GM18861 (cell line): ENCODE measurements around the gene C11orf71.

Experiments used
- ATAC-seq: cut with Tn5 transposase; IDR thresholded peaks from one replicate; pipeline ENCODE4 v1.9.1; 2021; ENCODE audit not compliant: unreplicated experiment

The C11orf71 gene, protein sequence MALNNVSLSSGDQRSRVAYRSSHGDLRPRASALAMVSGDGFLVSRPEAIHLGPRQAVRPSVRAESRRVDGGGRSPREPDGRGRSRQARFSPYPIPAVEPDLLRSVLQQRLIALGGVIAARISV

DNA sequence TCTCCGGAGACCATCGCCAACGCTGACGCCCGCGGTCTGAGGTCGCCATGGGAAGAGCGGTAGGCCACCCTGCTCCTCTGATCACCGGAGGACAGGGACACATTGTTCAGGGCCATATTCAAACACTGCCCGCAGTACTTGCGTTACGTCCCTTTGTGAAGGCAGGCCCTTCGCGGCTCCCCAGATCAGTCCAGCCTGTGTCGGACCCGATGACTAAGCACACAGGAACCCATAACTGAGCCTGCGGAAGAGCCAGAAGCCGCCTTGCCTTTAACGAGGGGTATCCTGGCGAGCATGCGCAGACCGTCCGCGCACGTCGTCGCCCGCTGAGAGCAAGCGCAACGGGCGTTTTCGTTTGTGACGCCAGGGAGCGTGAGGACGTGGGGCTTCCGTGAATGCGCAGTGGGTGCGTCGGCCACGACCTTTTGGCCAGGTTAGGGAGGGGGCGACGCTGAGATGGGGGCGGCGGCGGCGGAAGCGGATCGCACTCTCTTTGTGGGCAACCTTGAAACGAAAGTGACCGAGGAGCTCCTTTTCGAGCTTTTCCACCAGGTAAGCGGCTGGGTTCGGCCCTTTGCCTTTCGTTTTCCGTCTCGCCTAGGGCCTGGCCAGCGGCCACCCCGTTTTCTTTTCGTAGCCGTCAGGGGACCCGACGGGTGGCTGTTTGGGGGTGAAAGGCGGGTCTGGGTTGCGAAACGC is at the start of gene C11orf71, which contains the start of gene RBM7:
C11orf71 (minus strand) TSS at position 296 of the 699 bp plus-strand sequence; CDS start at position 116, 180 bp downstream.
RBM7 (plus strand) TSS at position 451 of the 699 bp plus-strand sequence; CDS start at position 457, 6 bp downstream.
- peak; percentile 93 for ATAC-seq

DNA sequence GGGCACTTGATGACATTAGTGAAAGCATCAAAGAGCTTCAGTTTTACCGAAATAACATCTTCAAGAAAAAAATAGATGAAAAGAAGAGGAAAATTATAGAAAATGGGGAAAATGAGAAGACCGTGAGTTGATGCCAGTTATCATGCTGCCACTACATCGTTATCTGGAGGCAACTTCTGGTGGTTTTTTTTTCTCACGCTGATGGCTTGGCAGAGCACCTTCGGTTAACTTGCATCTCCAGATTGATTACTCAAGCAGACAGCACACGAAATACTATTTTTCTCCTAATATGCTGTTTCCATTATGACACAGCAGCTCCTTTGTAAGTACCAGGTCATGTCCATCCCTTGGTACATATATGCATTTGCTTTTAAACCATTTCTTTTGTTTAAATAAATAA is 49.5 kb upstream of the C11orf71 start:
- no peak for ATAC-seq

DNA sequence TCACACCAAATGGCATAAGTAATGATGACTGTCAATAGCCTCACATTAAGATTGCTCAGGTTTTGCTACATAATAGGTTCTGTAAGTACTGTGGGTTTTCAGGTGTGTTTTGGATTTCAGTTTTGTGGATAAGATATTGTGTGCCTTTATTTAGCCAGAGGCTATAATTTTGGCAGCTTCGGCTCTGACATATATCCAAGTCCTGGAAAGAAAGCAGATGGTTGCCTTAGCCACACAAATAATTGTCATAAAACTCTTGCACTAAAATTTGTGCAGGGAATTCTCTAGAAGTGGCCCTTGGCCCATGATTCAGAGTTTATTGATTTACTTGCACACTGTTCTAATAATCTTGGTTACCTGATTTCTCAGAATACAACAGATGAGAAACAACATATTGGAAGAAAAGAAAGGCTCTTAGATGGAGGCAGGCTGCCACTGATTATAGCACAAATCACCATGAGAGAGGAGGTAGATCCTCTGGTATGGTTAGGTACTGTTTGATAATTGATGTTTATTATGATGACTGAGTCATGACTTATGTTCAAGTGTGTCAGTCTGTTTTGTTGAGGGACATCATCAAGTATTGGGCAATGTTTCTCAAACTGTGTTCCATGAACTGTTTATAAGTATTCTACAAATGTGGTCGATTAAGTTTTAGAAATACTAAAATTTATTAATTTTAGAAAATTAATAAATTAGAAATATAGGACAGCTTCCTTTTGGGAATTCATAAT is 48.6 kb upstream of the C11orf71 start:
- no peak for ATAC-seq

DNA sequence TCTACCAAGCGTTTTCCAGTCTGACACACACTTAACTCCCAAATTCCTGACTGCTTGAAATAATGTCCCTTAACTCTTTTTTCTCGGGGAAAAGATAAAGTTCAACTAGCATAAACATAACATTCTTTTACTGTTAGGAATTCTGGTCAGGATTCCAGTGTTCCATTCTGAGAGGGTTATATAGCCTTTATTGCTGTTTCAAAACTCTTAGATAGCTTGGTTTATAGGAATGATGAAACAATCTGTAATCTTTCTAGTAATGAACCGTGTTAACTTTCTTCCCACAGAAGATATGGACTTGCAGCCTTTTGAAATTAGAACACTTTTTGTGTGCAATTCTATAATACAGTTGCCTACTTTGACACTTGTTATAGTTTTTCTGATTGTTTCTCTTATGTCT is 47.6 kb upstream of the C11orf71 start:
- no peak for ATAC-seq

DNA sequence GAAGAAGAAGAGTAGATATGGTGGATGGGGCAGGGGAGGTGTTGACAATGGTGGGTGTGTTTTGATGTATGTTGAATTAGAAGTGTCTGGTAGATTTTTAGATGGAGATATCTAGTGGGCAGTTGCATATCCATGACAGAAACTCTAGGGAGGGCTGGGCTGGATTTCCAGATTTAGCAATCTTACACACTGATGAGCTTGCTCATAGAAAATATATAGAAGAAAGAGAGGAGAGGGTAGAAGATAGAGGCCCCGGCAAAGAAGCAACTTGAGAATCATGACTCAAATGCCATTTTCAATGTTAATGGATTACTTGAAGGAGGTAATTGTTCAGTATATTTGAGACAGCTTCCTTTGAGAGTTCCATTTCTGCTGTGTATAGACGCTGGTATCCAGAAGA is 47.1 kb upstream of the C11orf71 start:
- no peak for ATAC-seq

DNA sequence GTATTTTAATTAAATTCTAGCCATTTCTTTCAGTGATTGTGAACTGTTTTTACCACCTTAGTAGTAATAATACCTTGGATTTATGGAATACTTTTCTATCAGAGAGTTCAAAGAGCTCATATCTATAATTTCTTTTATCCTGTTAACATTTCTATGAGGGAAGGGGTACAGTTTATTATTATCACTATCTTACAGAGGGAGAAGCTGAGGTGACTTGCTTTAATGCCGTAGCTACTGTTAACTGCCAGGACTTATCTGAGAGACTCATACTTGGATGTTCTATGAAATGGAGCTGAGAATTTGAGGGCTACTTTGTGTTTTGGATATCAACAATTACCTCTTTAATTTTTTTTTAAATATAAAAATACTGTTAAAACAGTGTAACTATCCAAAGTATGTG is 42.2 kb upstream of the C11orf71 start:
- ATAC-seq = no peak

DNA sequence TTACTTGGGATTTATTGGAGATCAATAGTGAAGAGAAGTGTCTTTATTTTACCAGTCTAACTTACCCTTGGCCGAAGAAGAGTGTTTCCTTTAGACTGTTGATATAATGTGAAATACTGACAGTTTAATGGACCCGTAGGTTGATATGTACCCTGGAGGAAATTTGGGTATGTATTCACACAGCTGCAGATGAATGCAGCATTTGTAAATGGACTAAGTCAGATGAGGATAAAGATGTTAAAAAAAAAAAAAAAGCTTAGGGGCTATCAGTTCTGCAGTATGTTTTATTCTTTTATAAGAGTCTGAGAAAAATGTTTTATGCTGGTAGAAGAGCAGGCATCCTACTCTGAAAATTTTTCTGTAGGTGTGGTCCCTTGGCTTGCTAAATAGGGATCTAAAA is 41.6 kb upstream of the C11orf71 start:
- no peak for ATAC-seq

DNA sequence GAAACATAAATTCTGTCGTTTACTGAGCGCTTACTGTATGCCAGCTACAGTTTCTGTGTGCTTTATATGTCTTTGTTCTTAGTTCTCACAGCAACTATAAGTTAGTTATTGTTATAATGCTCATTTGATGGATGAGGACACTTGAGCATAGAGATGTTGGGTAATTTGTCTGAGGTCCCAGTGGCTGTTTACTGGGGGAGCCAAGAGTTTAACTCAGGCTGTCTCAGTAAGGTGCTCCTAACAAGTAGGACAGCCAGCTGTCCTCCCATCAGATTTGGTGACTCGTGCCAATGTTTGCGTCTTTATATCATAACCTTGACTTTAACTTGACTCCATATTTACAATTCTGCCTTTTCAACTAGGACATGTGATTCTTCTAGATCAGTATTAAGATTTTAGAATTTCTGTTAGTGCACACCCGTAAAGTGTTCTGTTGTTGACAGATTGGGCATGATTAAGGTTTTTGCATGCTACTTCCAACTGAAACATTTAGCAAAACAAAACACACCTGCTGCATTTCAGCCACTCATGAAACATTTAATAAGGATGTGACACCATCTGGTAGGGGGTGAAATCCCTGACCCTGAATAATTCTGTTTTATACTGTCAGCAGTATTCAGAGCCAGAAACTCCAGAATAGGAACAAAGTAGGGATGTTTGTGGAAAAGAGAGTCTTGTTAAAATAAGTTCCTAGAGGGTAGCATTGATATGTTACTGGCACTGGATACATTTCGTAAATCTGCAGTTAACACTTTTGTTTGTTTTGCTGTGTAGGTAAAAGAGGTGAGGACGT is 40.9 kb upstream of the C11orf71 start:
- ATAC-seq = no peak

DNA sequence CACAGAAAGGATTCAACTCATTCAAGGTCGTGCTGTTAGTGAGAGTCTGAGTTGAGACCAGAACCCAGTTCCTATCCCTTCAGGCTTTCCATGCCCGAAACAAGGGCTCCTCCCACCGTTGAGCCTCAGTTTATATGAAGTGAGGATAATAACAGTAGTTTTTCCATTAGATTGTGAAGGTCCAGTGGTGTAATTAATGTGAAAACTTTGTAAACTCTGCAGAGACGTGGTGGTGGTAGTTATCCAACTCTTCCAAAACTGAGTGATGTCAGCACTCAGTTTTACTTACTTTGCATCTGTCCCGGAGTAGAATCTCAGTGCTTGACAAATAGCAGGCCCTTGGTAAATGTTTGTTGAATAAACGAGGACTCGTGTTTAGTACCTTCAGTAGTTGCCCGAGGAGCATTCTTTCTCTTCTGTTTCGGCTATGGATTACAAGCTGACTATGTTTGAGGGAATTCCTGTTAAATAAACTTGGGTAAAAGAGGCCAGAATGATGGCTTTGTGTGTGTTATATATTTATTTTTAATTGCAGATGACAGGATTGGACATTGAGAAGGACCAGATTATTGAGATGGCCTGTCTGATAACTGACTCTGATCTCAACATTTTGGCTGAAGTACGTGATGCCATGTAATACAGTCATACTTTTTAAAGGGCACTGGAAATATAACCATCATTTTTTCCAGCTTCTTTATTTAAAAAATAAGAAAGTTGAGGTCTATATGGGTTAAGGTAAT is 40.0 kb upstream of the C11orf71 start:
- no peak for ATAC-seq

DNA sequence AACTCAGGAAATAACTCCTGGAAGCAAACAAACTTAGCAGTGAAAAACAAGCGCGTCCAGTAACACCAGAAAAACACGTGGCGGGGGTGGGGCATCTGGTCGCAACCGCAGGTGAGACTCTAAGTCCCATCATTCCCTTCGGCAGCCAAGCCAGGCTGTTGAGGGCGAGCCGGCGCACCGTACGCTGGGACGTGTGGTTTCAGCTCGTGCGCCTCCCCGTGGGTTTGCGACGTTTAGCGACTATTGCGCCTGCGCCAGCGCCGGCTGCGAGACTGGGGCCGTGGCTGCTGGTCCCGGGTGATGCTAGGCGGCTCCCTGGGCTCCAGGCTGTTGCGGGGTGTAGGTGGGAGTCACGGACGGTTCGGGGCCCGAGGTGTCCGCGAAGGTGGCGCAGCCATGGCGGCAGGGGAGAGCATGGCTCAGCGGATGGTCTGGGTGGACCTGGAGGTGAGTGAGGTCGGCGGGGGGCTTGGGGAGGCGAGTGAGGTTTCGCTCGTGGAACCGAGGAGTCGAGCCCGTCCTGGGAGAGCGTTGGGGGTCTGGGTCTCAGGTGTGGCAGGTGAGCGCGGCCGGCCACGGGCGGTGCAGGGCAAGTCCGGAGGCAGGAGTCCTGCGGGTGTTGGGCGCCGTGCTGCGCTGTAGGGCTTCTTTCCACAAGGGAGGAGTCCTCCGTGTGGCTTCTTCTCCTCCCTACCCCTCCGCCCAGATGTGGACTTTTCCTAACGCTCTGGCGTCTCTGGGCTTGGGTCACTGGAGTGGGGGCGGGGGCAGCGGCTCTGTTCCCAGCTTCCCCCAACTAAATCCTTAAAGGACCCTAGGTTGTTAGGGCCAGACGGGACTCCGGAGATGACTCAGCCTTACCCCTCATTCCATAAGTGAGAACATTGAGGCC is 39.2 kb upstream of the C11orf71 start, which contains the start of gene REXO2:
REXO2 (plus strand) TSS at position 239 of the 892 bp plus-strand sequence; CDS start at position 301, 62 bp downstream.
- ATAC-seq = peak; percentile 99

DNA sequence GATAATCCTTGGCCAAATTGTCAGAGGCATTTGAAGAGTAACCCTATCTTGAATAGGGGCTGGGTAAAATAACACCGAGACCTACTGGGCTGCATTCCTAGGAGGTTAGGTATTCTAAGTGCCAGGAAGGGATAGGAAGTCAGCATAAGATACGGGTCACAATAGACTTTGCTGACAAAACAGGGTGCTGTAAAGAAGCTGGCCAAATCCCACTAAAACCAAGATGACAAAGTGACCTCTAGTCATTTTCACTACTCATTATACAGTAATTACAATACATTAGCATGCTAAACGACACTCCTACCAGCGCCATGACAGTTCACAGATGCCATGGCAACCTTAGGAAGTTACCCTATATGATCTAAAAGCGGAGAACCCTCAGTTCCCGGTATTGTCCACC is 38.0 kb upstream of the C11orf71 start:
- no peak for ATAC-seq

DNA sequence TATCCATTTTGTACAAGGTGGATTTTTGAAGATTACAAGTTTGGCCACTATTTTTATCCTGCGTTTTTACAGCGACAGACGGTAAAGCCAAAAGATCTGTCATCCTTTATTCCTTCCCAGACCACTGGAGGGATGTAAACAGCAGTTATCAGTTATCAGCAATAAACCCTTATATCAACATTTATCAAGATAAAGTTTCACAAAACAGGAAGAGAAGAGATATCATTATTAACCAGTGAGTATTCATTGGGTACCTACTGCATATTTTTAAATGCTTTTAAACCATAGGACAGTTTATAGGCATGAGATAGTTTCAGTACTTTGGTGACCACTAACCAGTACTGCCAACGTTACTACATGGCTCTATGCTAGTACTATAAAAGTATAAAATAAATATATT is 33.1 kb upstream of the C11orf71 start:
- no peak for ATAC-seq

DNA sequence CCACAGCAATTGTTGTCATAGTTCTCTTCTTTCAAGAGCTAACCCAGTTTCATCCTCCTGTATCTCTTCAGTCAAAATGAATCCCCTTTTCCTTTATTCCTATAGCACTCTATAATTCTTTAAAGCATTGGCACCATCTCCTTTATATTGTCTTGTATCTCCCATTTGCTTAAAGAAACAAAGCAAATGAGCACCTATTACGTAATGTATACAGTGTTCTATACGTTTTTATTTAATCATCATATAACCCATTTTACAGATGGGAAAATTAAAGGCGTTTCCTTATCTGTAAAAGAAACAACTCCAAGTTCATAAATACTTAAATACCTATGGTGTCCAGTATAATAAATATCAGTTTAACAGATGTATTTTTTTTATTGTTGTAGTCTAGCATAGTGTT is 32.6 kb upstream of the C11orf71 start:
- no peak for ATAC-seq

DNA sequence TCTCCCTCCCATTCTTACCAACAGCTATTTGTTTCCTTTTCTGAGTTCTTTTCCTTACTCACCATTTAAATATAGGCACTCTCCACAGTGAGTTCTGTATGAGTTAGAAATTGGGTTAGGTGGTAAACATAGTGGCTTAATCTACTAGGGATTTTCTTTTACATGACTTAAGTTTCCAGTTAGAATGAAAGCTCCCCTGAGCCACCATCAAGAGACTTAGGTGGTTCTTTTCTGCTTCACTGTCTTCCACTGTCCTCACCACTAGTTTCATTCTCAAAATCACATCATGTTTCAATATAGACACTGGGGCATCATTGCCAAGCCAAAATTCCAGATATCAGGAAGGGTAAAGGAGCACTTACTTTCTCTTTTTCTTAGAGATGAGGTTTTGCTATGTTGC is 30.0 kb upstream of the C11orf71 start:
- no peak for ATAC-seq

DNA sequence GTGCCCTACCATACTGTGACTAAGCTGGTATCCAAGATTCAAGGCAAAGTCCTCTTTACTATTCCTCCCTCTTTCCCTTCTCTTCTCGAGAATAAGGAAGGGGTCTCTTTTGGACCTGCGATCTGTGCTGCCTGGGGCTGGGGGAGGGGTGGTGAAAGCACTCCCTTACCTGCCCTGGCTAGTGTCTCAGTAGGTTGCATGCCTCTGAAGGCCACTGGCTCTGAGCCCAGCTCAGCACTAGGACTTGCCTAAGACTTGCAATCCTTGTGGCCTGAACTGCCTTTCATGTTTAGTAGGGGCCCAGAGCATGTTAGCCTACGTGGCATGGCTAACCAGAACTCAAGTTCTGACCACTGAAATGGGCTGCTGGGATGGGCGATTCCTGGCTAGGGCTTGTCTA is 26.0 kb upstream of the C11orf71 start:
- ATAC-seq = no peak

DNA sequence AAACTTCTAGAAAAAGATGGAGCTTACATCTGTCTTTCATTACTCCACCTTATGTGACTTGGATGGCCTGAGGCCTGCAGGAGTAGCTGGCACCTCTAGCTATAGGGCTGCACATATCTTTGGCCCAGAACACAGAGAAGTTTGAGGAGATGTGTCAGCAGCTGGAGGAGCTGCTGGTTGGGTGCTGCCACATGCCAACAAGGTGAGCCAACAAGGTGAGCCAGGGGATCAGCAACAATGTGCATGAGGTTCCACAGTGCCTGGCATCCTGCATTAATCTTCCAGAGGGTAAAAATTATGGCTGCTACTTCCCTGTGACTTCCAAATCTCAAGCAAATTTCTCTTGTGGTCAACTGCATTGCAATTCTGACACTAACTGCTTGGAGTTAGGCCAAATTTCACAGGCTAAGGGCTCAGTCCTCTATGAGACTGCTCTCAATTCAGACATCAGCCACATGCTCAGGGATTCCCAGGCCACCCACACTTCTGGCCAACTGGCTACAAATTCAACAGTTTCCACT is 16.2 kb upstream of the C11orf71 start:
- ATAC-seq = no peak

DNA sequence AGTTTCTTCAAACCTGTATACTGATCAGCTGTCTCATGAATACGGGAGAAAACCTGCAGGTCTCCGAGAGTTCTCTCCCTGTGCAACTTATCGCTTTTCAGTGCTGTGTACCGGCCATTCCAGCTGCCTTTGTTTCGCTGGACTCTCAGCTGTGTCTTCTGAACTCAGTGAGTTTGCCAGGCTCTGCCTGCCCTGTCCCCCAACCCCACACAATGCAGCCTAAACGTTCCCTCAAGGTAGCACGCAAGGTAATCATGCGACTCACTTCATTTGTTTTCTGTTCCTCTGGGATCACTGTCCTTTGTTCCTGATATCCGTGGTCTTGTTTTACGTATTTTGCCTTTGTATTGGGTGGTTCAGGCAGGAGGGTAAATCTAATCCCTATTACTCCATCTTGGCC is 13.6 kb upstream of the C11orf71 start:
- no peak for ATAC-seq

DNA sequence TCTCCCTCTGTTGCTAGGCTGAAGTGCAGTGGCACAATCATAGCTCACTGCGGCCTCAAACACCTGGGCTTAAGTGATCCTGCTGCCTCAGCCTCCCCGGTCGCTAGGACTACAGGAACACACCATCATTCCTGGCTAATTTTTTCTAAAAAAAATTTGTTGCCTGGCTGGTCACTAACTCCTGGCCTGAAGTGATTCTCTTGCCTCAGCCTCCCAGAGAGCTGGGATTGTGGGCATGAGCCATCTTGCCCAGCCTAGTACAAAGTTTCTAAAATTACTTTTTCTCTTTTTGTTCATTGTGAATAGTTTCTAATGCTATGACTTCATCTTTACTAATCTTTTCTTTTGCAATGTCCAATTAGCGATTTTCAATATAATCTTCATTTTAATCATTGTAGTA is 12.6 kb upstream of the C11orf71 start:
- no peak for ATAC-seq

DNA sequence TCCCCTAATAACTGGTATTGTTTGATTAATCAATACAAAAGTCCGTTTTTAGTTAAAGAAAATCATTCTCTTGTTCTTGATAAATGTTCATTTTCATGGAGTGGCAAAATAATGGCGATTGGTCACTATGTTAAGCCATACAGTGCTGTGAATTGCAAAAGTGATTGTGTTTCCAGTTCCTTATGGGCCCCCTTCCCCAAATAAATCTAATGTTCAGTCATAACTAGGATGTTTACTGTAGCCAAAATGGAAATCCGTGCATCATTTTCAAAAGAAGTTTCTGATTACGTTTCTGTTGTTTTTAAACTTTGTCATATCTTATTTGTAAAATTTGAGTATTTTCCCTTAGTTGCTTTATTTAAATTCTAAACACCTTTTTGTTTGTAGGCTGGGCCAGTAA is 1.0 kb upstream of the C11orf71 start:
- no peak for ATAC-seq

DNA sequence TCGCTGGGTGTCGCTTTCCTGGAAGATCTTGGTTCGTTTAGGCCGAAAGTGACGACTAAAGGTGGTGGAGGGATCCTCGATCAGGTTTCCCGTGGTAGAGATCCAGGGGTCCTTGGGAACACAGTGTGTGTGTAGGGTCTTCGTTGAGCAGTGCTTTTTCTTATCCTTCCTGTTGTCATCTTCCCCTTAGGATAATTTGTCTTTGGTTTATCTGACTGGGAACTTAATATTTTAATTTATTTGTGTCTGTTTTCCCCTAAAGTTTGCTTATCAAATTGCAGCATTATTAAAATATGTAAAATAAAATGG is 558 bp upstream of the C11orf71 start:
- ATAC-seq = no peak
